Stimulated activated naive CD8-positive, alpha-beta T cell treated with anti-CD3 and anti-CD28 coated beads, Interleukin-15, Interleukin-2, amounts not matched to agents 100 ng/mL and 50 ng/mL, for 24 hours (primary cell): ENCODE results near the gene GLT1D1.
A peak's percentile ranks its signal among the peaks of the same experiment; 100 is the strongest.

ENCODE experiments used
- H3K27ac Mint-ChIP-seq: one replicate; pipeline ENCODE4 v1.8.0; 2021; ENCODE audit warnings: mild to moderate bottlenecking, mixed read lengths
- H3K27me3 Mint-ChIP-seq: one replicate; pipeline ENCODE4 v1.8.0; 2021; ENCODE audit warnings: mixed read lengths
- H3K36me3 Mint-ChIP-seq: one replicate; pipeline ENCODE4 v1.8.0; 2021; ENCODE audit warnings: low read depth, mixed read lengths
- H3K4me1 Mint-ChIP-seq: one replicate; pipeline ENCODE4 v1.8.0; 2021; ENCODE audit warnings: low read depth, mixed read lengths
- H3K4me3 Mint-ChIP-seq: one replicate; pipeline ENCODE4 v1.8.0; 2021; ENCODE audit warnings: mild to moderate bottlenecking, mixed read lengths
- H3K9me3 Mint-ChIP-seq: one replicate; pipeline ENCODE4 v1.8.0; 2021; ENCODE audit warnings: mixed read lengths

Gene GLT1D1

DNA sequence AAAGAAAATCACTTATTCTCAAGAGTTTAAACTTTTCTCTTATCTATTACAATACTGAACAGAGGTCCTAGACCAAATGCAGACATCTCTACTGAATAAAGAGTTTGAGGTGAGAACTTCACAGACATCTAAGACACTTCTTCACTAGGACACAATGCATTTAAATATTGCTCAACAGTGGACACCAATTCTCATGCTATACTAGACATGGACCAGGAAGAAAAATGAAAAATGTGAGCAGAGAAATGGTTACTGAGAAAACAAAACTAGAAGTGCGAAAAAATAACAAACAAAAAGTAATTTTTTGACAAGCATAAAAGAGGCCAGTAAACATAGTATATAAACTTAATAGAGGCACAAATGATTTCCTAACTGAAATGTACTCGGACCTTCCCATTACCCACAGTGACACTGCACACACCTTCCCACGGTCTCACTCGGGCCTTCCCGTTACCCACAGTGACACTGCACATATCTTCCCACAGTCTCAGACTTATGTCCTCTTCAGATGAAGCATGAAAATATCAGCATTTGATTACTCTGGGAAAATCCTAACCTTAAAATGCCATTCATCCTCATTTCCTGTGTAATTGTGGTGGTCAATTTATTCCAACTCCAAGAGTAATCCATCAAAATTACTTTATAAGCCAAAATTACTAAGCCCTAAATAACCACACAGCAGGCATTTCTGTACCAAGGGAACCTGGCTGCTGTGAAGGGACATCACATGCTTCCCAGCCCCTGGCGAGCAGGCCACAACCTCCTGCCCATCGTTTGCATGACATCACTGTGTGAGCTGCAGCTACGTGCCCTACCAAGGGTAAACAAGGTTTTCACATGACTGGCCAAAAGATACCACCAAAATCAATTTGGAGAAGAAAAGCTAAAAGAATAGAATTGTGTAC, 35.9 kb upstream of the GLT1D1 start:
- peak overlapping the region; percentile 43 for H3K27ac Mint-ChIP-seq
- no peaks in the 10 kb centered on the region for H3K9me3 Mint-ChIP-seq
- peak overlapping the region; percentile 30 for H3K4me3 Mint-ChIP-seq
- no peaks in the 10 kb centered on the region for H3K27me3 Mint-ChIP-seq
- H3K4me1 Mint-ChIP-seq: peaks cover 91% of the 10 kb centered on the region
- peaks cover 67% of the 10 kb centered on the region for H3K36me3 Mint-ChIP-seq

DNA sequence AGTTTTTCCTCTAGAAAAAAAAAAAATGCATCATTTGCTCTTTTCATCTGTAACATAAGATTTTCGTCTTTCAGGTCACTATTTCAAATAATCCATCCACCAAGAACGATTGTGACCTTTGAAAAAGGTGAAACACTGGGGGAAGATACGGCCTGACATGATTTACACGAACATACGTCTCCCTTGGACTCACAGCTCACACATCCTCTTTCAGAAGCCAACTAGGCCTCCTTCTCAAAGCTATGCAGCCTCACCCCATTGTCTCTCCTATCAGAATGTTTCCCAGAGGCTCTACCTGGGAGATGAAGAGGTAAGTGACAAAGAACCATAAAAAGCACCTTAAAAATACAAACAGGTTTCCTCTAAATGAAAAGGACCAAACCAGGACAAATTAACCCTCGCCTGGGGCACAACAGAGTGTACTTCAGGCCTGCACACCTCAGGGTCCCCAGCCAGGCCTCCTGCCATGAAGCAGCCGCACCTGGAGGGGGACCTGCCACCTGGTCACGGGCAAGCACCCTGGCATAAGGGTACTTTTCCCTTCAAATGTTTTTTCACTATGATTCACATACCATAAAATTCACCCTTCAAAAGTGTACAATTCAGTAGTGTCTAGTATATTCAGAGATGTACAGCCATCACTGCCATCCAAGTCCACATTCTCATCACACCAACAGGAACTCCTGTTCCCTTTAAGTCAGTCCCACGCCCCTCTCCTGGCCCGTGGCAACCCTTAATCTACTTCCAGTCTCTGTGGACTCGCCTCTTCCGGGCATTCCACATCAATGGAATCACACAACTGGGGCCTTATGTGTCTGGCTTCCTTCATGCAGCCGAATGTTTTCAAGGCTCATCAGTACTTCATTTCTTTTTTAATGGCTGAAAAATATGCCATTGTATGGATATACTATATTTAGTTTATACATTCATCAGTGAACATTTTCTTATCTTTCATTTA, 34.9 kb upstream of the GLT1D1 start:
- H3K4me3 Mint-ChIP-seq: peak overlapping the region; percentile 30
- peak overlapping the region; percentile 43 for H3K27ac Mint-ChIP-seq
- H3K4me1 Mint-ChIP-seq: peaks cover 84% of the 10 kb centered on the region
- no peaks in the 10 kb centered on the region for H3K27me3 Mint-ChIP-seq
- H3K36me3 Mint-ChIP-seq: peaks cover 57% of the 10 kb centered on the region
- no peaks in the 10 kb centered on the region for H3K9me3 Mint-ChIP-seq

DNA sequence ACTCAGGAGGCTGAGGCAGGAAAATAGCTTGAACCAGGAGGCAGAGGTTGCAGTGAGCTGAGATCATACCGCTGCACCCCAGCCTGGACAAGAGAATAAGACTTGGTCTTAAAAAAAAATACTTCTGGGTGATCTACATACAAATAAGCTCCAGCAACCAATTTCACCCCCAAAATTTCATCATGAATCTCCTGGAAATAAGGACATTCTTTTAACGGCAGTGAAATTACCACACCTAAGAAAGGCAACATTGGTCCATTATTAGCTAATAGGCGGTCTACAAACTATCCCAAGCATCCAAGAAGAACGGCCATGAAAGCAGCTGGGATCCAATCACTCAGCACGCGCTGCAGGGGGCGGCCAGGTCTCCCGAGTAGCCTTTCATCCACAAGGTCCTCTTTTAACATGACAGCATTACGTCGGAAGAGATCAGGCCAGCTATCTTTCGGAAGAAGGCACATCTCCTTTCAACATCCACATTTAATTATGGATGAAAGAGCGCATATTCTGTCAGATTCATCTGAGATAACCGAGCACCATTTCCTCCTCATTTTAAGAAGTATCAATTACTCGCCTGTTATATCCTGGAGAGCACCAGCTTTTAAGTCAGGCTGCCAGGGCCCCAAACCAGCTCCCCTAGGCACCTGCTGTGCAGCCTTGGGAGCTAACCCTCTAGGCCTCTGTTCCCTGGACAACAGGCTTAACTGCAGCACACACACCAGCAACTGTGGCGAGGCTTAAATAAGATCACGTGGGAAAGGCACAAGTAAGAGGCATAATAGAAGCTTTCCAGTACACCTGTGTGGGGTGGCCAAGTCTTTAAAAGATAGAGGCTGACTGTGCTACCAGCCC, 33.8 kb upstream of the GLT1D1 start:
- Mint-ChIP-seq H3K36me3 (peaks cover 46% of the 10 kb centered on the region), H3K9me3 (no peaks in the 10 kb centered on the region), H3K4me3 (no peak overlapping the region), H3K27me3 (no peaks in the 10 kb centered on the region), H3K27ac (no peak overlapping the region), H3K4me1 (peaks cover 73% of the 10 kb centered on the region)

DNA sequence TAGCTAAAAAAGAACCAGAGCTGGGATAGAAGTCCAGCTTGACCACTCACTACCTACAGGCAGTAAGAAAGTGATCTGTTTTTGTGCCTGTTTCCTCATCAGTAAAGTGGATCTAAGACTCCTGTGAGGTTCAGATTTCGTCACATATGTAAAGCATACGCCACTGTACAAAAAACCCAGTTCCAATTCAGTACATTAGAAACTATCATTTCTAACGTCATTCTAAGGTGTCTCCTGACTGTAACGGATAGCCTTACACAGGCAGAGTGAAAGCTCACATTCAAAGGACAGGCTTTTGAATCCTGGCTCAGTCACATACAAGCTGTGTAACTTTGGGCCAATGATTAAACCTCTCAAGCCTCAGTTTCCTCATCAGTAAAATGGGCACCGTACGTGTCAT, 33.0 kb upstream of the GLT1D1 start:
- Mint-ChIP-seq H3K27me3 (no peaks in the 10 kb centered on the region), H3K9me3 (no peaks in the 10 kb centered on the region), H3K36me3 (peaks cover 40% of the 10 kb centered on the region), H3K27ac (no peak overlapping the region), H3K4me3 (no peak overlapping the region), H3K4me1 (peaks cover 70% of the 10 kb centered on the region)

DNA sequence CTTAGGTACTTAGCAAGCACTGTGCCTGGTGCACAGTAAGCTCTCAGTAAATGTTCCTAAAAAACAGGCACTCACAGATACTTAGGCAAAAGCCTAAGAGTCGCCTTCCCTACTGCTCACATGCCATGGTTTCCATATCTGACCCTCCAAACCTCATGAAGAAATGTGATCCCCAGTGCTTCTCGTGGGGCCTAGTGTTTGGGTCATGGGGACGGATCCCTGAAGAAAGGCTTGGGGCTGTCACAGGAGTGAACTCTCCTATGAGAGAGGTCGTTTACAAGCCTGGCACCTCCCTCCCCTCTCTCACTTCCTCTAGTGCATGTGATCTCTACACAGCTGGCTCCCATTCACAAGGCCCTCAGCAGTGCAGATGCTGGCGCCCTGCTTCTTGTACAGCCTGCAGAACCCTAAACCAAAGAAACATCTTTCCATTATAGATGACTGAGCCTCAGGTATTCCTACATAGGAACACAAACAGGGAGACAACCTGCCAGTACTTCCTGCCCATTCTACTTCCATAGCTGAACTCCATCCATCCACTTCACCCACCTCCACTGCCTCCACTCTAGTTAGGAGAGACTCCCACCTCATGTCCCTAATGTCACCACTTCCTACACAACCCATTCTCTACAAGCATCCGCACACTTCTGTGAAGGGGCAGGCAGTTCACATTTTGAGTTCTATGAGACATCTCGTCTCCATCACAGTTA, 32.4 kb upstream of the GLT1D1 start:
- Mint-ChIP-seq H3K27me3 (no peaks in the 10 kb centered on the region), H3K36me3 (peaks cover 36% of the 10 kb centered on the region), H3K4me3 (peak overlapping the region; percentile 44), H3K4me1 (peaks cover 65% of the 10 kb centered on the region), H3K9me3 (no peaks in the 10 kb centered on the region), H3K27ac (peak overlapping the region; percentile 39)

DNA sequence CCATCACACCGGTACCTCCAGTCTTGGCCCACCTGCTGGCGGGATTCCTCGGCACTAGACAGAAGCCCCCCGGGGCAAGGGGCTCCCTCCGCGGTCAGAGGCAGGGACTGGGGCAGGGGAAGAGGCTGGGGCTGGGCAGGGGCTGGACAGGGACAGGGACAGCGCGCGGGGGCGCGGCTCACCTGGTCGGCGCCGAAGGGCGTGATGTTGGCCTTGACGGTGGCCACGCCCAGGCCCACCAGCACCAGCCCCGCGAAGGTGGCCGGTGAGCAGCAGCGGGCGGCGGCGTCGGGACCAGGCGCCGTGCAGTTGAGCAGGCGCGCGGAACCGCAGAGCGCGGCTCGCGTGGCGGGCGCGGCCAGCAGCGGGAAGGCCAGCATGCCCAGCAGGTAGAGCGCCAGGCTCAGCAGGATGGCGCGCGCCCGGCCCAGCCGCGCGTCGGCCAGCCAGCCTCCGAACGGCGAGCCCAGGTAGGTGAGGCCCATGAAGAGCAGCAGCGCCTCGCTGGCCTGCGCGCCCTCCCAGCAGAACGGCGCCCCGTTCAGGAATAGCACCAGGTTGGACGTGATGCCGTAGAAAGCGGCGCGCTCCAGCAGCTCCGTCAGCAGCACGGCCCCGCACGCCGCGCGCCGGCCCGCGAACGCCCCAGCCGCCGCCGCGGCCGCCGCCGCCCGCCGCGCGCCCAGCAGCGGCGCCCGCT, 29.9 kb upstream of the GLT1D1 start:
- Mint-ChIP-seq H3K27me3 (no peaks in the 10 kb centered on the region), H3K4me1 (peaks cover 43% of the 10 kb centered on the region), H3K36me3 (peaks cover 23% of the 10 kb centered on the region), H3K9me3 (no peaks in the 10 kb centered on the region), H3K4me3 (peak overlapping the region; percentile 86), H3K27ac (peak overlapping the region; percentile 31)

DNA sequence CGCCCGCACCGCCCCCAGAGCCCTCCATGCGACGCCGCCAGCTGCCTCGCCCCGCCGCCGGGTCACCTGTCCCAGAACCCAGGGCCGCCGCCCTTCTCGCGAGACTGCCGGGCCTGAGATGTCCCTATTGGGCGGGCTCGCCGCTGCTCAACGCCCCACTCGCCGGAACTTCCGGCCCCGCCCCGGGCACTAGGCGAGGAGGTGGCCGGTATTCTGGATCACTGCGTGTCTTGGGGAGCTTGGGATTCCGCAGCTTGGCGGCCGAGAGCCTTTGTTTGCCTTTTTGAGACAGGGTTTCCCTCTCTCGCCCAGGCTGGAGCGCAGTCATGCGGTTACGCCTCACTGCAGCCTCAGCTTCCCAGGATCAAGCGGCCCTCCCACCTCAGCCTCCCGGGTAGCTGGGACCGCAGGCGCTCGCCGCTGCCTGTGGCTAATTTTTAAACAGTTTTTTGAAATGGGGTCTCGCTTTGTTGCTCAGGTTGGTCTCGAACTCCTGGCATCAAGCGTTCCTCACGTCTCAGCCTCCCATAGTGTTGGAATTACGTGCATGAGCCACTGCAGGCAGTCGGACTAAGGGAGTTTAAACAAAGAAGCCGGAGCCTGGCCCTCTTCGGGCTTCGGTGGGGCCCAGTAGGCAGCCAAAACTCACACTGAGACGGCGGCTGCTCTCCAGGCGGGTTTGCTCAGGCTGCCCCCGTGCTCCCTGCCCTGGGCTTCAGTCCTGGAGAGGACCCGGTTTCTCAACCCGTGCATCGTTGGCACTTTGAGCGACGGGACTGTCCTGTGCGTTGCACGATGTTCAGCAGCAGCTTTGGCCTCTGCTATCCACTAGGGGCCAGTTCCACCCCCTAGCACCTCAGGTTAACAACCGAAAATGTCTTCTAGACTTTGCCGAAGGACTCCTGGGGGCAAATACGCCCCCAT, 29.1 kb upstream of the GLT1D1 start, which contains the start of gene SLC15A4:
TSS of gene SLC15A4 (minus strand) at position 43 of the 924 bp plus-strand sequence. CDS start at position 28, 15 bp downstream.
- no peaks in the 10 kb centered on the region for H3K9me3 Mint-ChIP-seq
- peaks cover 22% of the 10 kb centered on the region for H3K36me3 Mint-ChIP-seq
- peaks cover 4% of the 10 kb centered on the region for H3K27me3 Mint-ChIP-seq
- H3K4me3 Mint-ChIP-seq: peak within 1 kb of the TSS; percentile 86
- peak within 1 kb of the TSS; percentile 79 for H3K27ac Mint-ChIP-seq
- H3K4me1 Mint-ChIP-seq: peaks cover 41% of the 10 kb centered on the region

DNA sequence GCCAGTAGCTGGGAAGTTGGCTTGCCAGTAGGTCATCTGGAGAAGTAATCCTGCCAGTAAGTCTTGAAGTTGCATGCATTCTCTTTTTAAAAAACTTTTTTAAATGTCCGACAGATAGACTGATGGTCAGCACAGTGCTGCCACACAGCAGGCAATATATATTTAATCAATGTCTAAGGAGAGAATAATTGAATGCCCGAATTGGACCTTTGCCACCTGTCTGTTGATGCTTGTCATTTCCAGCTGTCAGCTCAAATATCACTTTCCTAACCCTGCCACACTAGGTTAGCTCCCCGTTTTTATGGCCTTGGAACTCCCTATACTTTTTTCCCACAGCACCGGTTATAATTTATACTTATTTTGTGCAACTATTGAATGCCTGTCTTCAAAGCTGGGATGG, 27.4 kb upstream of the GLT1D1 start:
- Mint-ChIP-seq H3K4me1 (peaks cover 41% of the 10 kb centered on the region), H3K27ac (no peak overlapping the region), H3K4me3 (no peak overlapping the region), H3K9me3 (no peaks in the 10 kb centered on the region), H3K27me3 (peaks cover 7% of the 10 kb centered on the region), H3K36me3 (peaks cover 13% of the 10 kb centered on the region)

DNA sequence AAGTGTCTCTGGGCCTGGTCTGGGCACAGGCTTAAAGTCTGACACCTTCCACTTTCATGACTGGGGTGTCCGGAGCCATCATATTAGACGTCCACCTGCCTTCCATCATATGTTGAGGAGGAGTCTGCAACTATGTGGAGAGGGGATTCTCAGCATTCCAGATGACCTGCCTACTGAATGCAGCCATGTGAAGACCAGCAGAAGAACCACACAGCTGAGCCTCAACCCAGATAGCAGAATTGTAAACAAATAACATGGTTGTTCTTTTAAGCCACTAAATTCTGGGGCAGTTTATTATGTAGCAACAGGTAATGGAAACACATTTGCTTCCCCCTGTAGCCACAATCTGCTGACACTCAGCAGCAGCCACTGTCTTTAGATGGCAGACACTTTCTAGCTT, 25.6 kb upstream of the GLT1D1 start:
- Mint-ChIP-seq H3K27me3 (peaks cover 7% of the 10 kb centered on the region), H3K4me1 (peaks cover 27% of the 10 kb centered on the region), H3K9me3 (no peaks in the 10 kb centered on the region), H3K27ac (no peak overlapping the region), H3K36me3 (no peaks in the 10 kb centered on the region), H3K4me3 (no peak overlapping the region)

DNA sequence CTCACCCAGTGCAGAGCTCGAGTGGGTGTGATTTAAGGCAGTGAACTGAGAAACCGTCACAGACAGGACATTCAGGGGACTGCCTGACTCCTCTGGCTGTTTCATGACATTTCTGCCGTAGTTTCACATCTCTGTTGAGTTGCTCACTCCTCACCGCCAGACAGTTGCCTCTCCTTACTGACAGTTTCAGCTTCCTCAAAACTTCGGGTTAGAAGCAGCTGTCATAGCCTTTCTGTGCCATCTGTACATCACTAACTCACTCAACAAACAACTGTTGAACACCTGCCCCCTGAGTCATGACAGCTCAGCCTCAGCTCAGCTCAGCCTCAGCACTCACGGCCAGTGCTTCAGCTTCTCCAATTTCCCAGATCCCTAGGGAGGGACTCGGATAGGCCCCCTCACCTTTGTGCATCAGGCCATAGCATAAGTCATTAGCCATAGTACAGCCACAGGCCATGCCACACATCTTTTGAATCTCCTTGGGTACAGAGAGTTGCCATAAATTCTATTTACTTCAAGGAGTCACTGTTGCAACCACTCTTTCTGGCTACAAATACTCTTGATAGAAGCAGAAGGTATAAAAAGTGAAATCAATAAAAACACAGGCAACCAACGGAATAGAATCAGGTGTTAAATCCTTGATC, 23.3 kb upstream of the GLT1D1 start:
- Mint-ChIP-seq H3K27ac (peak overlapping the region; percentile 77), H3K27me3 (peaks cover 7% of the 10 kb centered on the region), H3K4me3 (no peak overlapping the region), H3K9me3 (no peaks in the 10 kb centered on the region), H3K36me3 (no peaks in the 10 kb centered on the region), H3K4me1 (peaks cover 22% of the 10 kb centered on the region)

DNA sequence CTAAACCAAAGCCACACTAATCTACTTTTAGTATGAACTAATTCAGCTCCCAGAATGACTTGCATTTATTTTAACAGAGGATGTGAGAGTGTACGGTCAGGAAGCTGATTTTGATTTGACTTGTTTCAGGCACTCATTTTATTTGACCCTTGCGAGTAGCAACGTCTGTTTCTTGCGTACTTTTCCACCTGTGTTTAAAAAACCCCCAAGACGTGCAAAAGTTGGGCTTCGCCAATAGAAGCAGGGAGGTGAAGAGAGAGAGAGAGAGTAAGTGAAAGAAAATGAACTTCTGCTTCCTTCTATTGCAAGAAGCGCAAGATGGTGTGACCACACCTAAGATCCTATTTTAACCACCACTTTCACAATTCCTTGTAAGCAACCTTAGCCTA, 22.8 kb upstream of the GLT1D1 start:
- Mint-ChIP-seq H3K4me1 (peaks cover 21% of the 10 kb centered on the region), H3K27me3 (peaks cover 11% of the 10 kb centered on the region), H3K4me3 (no peak overlapping the region), H3K36me3 (peaks cover 4% of the 10 kb centered on the region), H3K9me3 (no peaks in the 10 kb centered on the region), H3K27ac (peak overlapping the region; percentile 77)

DNA sequence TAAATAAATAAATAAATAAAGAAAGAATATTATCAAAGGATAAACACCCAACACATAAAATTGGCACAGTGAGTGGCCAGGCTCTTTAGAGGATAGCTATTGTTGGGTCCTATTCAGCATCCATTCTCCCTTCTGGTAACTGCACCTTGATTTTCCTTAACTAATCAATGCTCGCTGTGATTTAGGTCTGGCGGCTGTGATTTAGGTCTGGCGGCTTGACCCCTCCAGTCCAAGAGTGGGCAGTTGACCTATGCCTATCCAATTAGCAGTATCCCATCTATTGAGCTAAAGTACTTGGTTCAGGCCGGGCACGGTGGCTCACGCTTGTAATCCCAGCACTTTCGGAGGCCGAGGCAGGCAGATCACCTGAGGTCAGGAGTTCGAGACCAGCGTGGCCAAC, 19.9 kb upstream of the GLT1D1 start:
- Mint-ChIP-seq H3K27me3 (peaks cover 15% of the 10 kb centered on the region), H3K36me3 (peaks cover 4% of the 10 kb centered on the region), H3K27ac (no peak overlapping the region), H3K4me3 (no peak overlapping the region), H3K4me1 (peaks cover 21% of the 10 kb centered on the region), H3K9me3 (no peaks in the 10 kb centered on the region)
